IMR-90 (cell line): ENCODE measurements around the gene UBA52.

Experiments
- CEBPB ChIP-seq: IDR thresholded peaks from 2 replicates; pipeline ENCODE4 v1.6.1; 2012; ENCODE audit warnings: low read depth, low read length, improper control_type of control experiment
- CHD1 ChIP-seq: IDR thresholded peaks from 2 replicates; pipeline ENCODE4 v1.6.1; 2012; ENCODE audit warnings: low read depth, low read length, improper control_type of control experiment
- ELK1 ChIP-seq: fragments of 150-350 bp; IDR thresholded peaks from 2 replicates; pipeline ENCODE4 v1.6.1; 2016; ENCODE audit warnings: low read depth, mild to moderate bottlenecking, low read length, moderate library complexity, borderline replicate concordance
- FOS ChIP-seq: fragments of 150-350 bp; IDR thresholded peaks from 2 replicates; pipeline ENCODE4 v1.6.1; 2016; ENCODE audit warnings: low read depth, low read length
- MXI1 ChIP-seq: IDR thresholded peaks from 2 replicates; pipeline ENCODE4 v1.6.1; 2012; ENCODE audit warnings: low read depth, mild to moderate bottlenecking, low read length, moderate library complexity, borderline replicate concordance
- NFE2L2 ChIP-seq: fragments of 150-350 bp; IDR thresholded peaks from 2 replicates; pipeline ENCODE4 v1.6.1; 2016; ENCODE audit warnings: low read depth, mild to moderate bottlenecking, low read length
- POLR2A ChIP-seq: IDR thresholded peaks from 2 replicates; pipeline ENCODE4 v1.6.1; 2012; ENCODE audit warnings: mild to moderate bottlenecking, low read depth, low read length
- RAD21 ChIP-seq: IDR thresholded peaks from 2 replicates; pipeline ENCODE4 v1.6.1; 2012; ENCODE audit warnings: low read length, improper control_type of control experiment
- RCOR1 ChIP-seq: IDR thresholded peaks from 2 replicates; pipeline ENCODE4 v1.6.1; 2012; ENCODE audit warnings: mild to moderate bottlenecking, low read length, improper control_type of control experiment; ENCODE audit not compliant: insufficient replicate concordance
- RFX5 ChIP-seq: IDR thresholded peaks from 2 replicates; pipeline ENCODE4 v1.8.0; 2012; ENCODE audit warnings: low read depth, mild to moderate bottlenecking, low read length, moderate library complexity
- SMC3 ChIP-seq: fragments of 150-350 bp; IDR thresholded peaks from 2 replicates; pipeline ENCODE4 v1.6.1; 2016; ENCODE audit warnings: low read depth, mild to moderate bottlenecking, antibody characterized with exemption, low read length, moderate library complexity
- TF ChIP-seq, protein P1 (sequence below): conservative IDR thresholded peaks from 2 replicates; pipeline ENCODE4 v1.5.1; 2012; ENCODE audit warnings: mild to moderate bottlenecking, low read depth, low read length, improper control_type of control experiment
- TF ChIP-seq, protein P2 (sequence below): fragments of 150-350 bp; IDR thresholded peaks from 2 replicates; pipeline ENCODE4 v1.6.1; 2017; ENCODE audit warnings: mild to moderate bottlenecking, antibody characterized with exemption, low read length, low read depth

DNA sequence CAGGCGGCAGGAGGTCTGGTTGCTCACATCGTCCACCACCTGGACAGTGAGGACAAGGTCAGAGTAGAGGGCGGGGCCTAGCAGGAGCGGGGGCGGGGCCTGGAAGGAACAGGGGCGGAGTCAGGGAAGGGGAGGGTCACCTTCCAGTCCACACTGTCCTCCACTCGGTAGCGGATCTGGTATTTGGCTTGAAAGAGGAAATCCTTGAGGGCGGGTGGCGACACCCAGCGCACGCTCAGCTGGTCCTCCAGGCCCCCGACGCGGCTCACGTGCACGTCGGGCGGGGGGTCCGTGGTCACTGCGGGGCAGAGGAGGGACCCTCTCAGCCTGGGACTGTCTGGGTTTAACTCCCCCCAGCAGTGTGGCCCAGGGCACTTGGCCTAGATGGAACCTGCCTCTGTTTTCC is 25.1 kb downstream of the UBA52 start:
- TF ChIP-seq CHD1 = no peak
- TF ChIP-seq, protein P1, sequence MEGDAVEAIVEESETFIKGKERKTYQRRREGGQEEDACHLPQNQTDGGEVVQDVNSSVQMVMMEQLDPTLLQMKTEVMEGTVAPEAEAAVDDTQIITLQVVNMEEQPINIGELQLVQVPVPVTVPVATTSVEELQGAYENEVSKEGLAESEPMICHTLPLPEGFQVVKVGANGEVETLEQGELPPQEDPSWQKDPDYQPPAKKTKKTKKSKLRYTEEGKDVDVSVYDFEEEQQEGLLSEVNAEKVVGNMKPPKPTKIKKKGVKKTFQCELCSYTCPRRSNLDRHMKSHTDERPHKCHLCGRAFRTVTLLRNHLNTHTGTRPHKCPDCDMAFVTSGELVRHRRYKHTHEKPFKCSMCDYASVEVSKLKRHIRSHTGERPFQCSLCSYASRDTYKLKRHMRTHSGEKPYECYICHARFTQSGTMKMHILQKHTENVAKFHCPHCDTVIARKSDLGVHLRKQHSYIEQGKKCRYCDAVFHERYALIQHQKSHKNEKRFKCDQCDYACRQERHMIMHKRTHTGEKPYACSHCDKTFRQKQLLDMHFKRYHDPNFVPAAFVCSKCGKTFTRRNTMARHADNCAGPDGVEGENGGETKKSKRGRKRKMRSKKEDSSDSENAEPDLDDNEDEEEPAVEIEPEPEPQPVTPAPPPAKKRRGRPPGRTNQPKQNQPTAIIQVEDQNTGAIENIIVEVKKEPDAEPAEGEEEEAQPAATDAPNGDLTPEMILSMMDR = no peak
- TF ChIP-seq ELK1 = no peak
- TF ChIP-seq RCOR1 = no peak
- no peak for TF ChIP-seq MXI1
- TF ChIP-seq, protein P2, sequence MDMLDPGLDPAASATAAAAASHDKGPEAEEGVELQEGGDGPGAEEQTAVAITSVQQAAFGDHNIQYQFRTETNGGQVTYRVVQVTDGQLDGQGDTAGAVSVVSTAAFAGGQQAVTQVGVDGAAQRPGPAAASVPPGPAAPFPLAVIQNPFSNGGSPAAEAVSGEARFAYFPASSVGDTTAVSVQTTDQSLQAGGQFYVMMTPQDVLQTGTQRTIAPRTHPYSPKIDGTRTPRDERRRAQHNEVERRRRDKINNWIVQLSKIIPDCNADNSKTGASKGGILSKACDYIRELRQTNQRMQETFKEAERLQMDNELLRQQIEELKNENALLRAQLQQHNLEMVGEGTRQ = no peak
- TF ChIP-seq SMC3 = no peak
- no peak for TF ChIP-seq NFE2L2
- TF ChIP-seq RAD21 = no peak
- TF ChIP-seq FOS = no peak
- no peak for TF ChIP-seq POLR2A
- TF ChIP-seq RFX5 = no peak
- TF ChIP-seq CEBPB = no peak
